PFSK-1 (cell line): Measurements from ENCODE around the gene SLC6A17.

Source experiments
- FOXP2 ChIP-seq: optimal IDR thresholded peaks from 2 replicates; pipeline ENCODE3; 2011; ENCODE audit warnings: borderline replicate concordance, control low read depth, inconsistent platforms; ENCODE audit not compliant: insufficient read depth; ENCODE audit errors: extremely low read length, extremely low read depth
- POLR2AphosphoS5 ChIP-seq: IDR thresholded peaks from 2 replicates; pipeline ENCODE4 v1.6.1; 2012; ENCODE audit warnings: low read depth, mild to moderate bottlenecking, control low read depth, low read length, moderate library complexity
- SIN3A ChIP-seq: IDR thresholded peaks from 2 replicates; pipeline ENCODE4 v1.6.1; 2012; ENCODE audit warnings: mild to moderate bottlenecking, low read length, moderate library complexity, borderline replicate concordance; ENCODE audit not compliant: insufficient read depth
- TAF1 ChIP-seq: IDR thresholded peaks from 2 replicates; pipeline ENCODE4 v1.6.1; 2012; ENCODE audit warnings: low read length, control low read depth, borderline replicate concordance; ENCODE audit not compliant: insufficient read depth
- TF ChIP-seq, protein P1 (sequence below), 2 experiments: IDR thresholded peaks; 2 replicates each; pipeline versions ENCODE4 v1.6.1 to v1.8.0; 2011 to 2012; ENCODE audit warnings: low read depth in 2 of 2, low read length in 2 of 2, control low read depth in 1 of 2, inconsistent platforms in 1 of 2, mild to moderate bottlenecking in 1 of 2, moderate library complexity in 1 of 2; ENCODE audit not compliant: insufficient read depth in 1 of 2

GRCh38 chr1:110176299-110176956, 26.1 kb downstream of the SLC6A17 start:
- TF ChIP-seq, protein P1, sequence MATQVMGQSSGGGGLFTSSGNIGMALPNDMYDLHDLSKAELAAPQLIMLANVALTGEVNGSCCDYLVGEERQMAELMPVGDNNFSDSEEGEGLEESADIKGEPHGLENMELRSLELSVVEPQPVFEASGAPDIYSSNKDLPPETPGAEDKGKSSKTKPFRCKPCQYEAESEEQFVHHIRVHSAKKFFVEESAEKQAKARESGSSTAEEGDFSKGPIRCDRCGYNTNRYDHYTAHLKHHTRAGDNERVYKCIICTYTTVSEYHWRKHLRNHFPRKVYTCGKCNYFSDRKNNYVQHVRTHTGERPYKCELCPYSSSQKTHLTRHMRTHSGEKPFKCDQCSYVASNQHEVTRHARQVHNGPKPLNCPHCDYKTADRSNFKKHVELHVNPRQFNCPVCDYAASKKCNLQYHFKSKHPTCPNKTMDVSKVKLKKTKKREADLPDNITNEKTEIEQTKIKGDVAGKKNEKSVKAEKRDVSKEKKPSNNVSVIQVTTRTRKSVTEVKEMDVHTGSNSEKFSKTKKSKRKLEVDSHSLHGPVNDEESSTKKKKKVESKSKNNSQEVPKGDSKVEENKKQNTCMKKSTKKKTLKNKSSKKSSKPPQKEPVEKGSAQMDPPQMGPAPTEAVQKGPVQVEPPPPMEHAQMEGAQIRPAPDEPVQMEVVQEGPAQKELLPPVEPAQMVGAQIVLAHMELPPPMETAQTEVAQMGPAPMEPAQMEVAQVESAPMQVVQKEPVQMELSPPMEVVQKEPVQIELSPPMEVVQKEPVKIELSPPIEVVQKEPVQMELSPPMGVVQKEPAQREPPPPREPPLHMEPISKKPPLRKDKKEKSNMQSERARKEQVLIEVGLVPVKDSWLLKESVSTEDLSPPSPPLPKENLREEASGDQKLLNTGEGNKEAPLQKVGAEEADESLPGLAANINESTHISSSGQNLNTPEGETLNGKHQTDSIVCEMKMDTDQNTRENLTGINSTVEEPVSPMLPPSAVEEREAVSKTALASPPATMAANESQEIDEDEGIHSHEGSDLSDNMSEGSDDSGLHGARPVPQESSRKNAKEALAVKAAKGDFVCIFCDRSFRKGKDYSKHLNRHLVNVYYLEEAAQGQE (IDR thresholded peaks at IDR 0.05; ENCODE audit: insufficient read depth in 1 of 2, low read depth in 2 of 2, low read length in 2 of 2), result no peak
- no peak for TF ChIP-seq TAF1
- no peak for TF ChIP-seq SIN3A
- TF ChIP-seq POLR2AphosphoS5, result no peak
- no peak for TF ChIP-seq FOXP2
